OCI-LY3 (cell line): ENCODE results near the gene ITPR1.

Source experiments
- CTCF ChIP-seq: fragments of 200-600, 300-600 bp; sonication (generic); IDR thresholded peaks from 2 replicates; pipeline ENCODE4 v1.5.1; 2014; ENCODE audit warnings: antibody characterized with exemption, low read length, low read depth
- EZH2phosphoT487 ChIP-seq: fragments of 200-600 bp; shearing (Covaris generic); IDR thresholded peaks from 2 replicates; pipeline ENCODE4 v1.6.1; 2018; ENCODE audit warnings: antibody characterized with exemption, mixed run types, low read depth

GRCh38 chr3:4862973-4863372 lies 369.8 kb downstream of the ITPR1 start:
- TF ChIP-seq CTCF, result no peak
- TF ChIP-seq EZH2phosphoT487, result no peak
